Brain pericyte (primary cell): ENCODE data around the gene HS3ST5.
"Not testable (repeated sequence)": the region's sequence is repeated elsewhere in the genome, so short reads cannot be mapped to it uniquely, and the experiment has no call there.

Experiments used
- DNase-seq: peaks from one replicate; pipeline ENCODE4 v3.0.0-alpha.2; 2012; ENCODE audit warnings: low read depth, low spot score

The HS3ST5 gene

DNA sequence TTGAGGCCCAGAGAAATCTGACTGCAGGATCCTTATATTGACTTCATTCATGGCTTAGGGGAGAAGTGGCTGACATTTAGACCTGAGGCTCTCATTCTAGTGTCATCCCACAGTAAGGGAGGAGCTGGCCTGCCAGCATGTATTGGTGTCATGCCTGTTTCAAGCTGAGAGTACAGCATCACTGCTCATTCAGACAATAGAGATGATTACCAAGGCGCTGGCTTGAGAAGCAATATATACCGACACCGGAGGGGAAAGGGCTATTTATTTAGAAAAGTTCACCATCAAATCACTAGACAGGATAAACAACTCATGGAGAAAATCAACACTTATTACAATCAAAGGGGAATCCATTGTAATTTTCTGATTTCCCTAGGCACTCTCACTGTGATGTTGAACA lies 287.5 kb downstream of the HS3ST5 start:
- no peak for DNase-seq

DNA sequence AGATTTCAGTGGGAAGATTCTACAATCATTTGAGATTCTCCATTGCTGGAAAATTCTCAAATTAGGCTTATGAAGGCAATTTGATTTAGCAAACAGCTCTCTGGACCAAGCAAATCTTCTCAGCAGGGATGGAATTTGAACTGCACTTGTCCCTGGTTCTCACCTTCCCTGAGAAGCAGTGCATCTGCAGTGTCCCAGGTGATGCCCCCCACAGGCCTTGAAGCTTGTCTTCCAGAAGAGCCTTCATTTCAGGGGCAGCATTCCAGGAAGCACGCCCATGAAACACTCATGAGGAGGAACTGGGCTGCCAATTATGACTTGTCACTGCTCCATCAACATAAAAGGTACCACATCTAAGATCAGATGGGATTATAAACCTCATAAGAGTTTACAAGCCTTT lies 289.0 kb downstream of the HS3ST5 start:
- DNase-seq: no peak

DNA sequence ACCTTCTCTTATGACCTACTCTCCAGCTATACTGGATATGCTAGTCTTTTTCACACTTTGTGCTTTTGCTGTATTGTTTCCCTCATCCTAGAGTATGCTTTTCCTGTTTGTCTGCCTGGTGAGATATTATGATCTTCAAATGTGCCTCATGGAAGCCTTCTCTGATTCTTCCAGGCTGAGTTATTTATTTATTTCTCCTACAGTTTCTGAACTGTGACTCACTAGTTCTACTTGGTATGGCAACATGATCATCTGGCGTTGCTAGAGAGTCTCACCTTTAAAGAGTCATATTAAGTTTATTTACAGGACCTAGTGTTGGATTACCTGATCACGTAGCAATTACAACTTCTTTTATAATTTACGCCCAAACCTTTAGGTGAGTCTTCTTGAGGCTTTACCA lies 290.7 kb downstream of the HS3ST5 start:
- DNase-seq: no peak

DNA sequence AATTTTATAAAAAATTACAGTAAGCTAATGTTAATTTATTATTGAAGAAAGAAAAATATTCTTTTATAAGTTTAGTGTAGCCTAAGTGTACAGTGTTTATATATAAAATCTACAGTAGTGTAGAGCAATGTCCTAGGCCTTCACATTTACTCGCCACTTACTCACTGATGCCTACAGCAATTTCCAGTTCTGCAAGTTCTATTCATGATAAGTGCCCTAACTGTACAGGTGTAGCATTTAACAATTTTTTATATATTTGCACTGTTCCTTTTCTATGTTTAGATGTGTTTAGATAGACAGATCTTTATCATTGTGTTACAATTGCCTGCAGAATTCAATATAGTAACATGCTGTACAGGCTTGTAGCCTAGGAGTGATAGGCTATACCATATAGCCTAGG lies 291.8 kb downstream of the HS3ST5 start:
- no peak for DNase-seq

DNA sequence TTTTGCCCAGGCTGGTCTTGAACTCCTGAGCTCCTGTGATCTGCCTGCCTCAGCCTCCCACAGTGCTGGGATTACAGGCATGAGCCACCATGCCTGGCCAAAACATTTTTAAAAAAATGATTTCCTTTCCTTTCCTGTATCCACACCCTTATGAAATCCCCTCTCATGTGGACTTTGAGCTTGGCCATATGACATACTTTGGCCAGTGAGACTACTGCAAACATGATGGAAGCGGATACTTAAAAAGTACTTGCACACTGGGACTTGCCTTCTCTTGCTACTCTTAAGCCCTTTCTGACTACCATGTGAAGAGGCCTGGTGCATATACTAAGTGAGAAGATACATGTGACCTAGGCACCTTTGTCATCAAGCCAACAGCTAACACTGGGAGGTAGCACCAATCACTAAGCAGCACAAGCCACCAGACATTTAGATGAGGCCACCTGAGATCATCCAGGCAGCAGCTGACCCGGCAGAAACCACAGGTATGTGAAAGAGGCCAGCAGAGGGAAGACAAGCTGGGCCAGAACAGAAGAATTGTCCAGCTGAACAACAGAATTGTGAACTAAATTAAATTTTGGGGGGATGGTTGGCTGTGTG lies 293.4 kb downstream of the HS3ST5 start:
- DNase-seq: no peak

DNA sequence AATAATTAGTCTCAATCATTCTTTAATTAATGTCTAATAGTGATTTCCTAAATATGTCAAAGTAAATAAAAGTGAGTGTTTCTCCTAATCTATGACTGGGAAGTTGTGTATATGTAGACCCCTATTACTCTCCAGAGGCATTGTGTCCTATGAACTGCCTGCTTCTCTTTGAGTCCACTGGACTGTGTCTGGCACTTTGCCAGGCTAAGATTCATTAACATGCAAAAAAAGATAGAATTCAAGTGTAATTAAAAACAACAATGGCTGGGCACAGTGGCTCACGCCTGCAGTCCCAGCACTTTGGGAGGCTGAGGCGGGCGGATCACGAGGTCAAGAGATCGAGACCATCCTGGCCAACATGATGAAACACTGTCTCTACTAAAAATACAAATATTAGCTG lies 298.3 kb downstream of the HS3ST5 start:
- not testable (repeated sequence) for DNase-seq

DNA sequence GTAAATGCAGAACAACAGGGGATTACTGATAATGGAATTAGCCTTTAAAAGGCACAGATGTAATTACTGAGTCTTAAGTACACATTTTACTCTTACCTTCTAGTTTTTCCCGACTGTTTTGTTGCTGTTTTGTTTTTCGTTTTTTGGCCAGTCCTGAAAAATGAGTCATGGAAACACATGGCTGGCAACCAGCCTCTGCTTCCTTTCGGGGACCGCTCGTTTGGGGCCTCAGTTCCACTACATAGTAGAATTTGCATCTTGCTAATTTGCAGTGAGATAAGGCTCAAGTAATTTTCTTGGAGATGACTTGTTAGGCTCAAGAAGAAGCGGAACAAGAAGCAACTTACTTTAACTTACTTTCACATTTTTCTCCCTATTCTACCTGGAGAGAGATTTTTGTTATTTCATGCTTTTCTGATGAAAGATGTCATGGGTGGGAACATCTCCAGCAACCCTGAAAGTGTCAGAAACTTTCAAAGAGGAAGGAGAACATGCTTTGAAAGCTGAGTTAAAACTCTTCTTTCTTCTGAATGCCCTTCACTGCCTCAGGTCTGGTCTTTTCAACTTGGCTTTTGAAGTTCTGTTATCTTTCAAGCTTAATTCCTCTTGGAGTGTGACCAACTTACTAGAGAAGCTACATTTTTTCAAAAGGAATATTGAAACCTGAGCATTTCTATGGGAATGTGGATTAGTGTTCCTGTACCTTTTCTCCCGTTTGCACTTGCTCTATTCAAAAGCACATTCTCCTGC lies 300.4 kb downstream of the HS3ST5 start:
- DNase-seq: no peak

DNA sequence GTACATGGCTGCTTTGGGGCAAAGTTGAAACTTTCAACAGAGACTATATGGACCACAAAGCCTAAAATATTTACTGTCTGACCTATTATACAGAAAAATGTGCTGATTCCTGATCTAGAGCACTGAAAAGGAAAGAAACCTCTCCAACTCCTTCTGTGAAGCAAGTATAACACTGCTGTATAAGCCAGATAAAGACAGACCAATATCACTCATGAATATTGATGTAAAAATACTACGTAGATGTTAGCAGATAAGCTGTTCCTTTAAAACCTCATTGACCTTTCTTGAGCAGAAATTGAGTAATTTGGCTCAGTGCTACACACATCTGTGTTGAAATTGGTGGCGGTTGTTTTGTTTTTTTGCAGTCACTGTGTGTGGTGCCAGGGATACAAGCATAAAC lies 302.0 kb downstream of the HS3ST5 start:
- DNase-seq: no peak

DNA sequence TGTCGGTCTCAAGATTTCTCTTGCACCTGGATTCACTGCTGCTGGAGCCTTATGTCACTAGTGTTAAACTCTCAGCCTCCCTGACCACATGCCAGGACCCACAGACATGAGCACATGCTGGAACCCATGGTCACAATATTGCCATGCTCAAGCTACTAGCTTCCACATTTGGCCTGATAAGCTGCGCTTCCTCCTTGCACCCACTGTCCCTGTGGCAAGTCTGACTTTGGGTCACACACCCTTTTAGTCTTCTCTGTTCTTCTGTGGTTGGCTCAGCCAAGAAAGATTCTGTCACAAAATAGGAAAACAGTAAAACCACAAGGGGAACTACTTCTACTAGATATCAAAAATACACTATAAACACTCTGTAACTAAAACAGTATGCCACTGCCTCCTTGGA lies 303.0 kb downstream of the HS3ST5 start:
- DNase-seq: no peak

DNA sequence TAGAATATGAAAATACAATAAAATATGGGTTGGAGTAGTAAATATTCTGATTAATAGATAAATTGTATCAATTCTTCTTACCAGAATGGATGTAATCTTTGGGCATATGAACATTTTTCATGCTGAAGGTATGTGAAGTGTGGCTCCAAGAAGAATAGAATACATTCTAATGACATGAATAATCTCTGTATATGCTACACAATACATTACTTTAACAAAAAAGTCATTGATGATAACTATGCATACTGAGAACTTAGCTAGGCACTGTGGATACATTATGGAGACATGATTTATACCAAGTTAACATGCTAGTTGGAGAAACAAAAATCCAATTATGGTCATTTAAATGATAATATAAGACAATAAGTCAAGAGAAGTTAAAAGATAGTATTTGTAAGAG lies 309.2 kb downstream of the HS3ST5 start:
- DNase-seq: no peak

DNA sequence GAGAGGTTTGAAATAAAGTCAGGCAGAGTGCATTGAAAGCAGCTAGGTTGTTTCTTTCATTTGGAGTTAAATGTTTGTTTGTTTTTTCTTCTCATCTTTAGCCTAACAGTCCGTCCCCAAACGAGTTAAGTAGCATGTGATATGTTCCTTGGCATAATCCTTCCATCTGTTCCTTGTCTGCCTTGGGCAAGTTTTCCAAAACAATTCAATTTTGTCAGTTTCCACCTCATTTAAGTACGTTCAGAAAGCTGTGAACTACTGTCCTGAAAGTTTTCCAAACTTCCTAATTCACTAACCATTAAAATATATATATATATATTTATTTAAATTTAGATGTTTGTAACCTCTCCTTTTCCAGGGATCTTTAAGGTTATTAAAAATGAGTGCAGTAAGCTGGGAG lies 310.1 kb downstream of the HS3ST5 start:
- no peak for DNase-seq

DNA sequence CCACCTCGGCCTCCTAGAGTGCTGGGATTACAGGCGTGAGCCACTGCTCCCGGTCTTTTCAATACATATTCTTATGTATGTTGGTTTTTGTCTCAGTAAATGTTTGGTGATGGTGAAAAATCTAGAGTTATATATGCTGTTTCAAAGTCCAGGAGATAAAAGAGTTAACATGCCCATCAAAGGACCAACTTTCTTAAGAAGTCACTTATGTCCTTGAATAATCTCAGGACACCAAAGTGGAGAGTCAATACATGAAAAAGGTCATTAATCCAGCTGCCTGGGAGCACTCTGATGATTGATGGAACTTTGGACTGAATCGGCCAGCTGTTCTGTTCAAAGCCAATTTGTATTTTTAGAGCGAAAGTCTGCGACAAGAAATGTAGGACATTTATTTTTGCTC lies 312.1 kb downstream of the HS3ST5 start:
- DNase-seq: no peak

DNA sequence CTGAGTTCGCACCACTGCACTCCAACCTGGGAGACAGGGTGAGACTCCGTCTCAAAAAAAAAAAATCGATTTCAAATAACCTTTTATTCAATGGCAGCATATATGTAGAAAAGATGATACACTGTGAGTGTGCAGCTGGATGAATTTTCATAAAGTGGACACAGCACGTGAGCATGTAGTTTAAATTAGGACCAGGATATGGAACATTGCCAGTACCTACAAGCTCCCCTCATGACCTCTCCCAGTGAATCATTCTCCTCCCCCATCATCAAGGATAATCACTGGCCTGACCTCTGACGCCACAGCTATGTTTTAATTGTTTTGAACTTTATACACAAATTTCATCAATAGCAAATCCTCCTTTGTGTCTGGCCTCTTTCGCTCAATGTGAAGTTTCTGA lies 318.1 kb downstream of the HS3ST5 start:
- no peak for DNase-seq

DNA sequence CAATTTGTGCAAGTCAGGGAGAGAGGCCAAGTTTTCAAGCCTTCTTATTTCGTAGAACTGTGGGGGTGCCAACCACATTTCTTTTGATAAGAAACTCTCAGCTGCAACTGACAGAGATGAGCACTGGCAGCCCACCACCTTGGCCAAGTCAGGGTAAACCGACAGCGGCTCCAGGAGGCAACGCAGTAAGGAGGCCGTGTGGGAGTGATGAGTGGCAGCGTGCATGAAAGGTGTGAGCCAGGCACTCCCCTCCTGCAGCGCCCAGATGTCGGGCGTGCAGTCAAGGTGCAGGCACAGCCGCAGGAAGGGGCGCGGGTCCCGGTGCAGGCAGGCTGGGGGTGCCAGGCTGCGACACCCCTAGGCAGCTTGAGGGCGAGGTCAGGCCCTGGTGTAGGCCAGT lies 322.6 kb downstream of the HS3ST5 start:
- DNase-seq: no peak

DNA sequence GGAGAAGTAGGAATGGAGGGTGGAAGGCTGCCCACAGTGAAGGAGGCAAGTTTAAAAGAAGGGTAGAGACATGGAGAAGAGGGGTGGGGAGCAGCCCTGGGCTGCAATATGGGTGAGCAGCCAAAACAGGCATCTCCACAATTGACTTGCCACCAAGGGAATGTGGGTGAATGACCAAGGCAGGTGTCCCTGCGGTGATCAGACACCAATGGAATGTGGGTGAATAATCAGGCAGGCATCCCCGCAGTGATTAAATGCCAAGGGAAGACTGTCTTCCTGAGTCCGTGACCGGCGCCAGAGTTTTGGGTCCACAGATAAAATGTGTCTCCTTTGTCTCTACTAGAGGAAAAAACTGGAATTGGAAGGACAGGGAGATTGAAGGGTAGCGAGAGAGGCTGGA lies 325.7 kb downstream of the HS3ST5 start:
- DNase-seq: not testable (repeated sequence)

DNA sequence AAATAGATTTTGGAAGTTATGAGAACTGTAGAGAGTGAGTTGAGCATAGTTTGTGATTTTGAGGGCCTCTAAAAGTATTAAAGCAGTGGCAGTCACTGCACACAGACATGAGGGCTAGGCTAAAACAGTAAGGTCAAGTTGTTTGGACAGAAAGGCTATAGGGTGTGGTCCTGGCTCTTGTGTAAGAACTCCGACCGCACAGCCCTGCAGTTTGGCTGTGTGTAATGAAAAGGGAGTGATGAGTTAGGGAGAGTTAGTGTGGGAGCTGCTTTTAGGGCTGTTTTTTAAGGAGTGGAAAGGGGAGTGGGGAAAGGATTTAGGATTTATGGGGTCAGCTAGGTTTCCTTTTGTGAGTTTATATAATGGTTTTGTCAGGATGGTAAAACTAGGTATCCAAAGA lies 328.7 kb downstream of the HS3ST5 start:
- not testable (repeated sequence) for DNase-seq

DNA sequence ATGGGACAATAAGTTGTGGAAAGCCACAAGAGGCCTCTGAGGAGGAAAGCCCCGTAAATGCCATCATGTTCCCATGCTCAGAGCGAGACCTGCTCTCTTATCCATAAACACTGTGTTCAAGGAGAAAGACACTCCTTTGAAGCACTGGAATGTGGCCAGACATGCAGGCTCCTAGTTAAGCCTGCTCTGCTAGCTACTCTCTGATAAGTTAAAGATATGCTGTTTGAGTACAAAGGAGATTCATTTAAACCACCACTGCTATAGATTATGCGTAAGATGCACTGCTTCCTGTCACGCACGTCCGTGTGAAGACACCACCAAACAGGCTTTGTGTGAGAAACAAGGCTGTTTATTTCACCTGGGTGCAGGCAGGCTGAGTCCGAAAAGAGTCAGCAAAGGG lies 331.3 kb downstream of the HS3ST5 start:
- DNase-seq: not testable (repeated sequence)

DNA sequence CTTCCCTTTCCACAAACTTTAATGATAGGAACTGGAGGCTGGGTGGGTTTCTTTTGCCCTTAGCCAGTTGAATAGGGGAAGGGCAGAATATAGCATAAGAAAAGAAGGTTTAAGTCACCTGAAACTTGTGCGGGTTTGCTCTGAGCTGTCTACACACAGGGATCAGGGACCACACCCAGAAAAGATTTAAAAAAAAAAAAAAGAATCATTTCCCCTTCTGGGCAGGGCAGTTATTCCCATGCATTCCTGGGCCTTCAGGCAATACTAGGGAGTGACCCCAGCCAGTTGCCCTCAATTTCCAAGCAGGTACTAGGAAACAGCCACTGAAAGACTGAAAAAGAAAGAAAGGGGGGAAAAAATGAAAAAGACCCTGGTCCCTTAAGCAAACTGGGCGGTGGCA lies 332.3 kb downstream of the HS3ST5 start:
- no peak for DNase-seq

DNA sequence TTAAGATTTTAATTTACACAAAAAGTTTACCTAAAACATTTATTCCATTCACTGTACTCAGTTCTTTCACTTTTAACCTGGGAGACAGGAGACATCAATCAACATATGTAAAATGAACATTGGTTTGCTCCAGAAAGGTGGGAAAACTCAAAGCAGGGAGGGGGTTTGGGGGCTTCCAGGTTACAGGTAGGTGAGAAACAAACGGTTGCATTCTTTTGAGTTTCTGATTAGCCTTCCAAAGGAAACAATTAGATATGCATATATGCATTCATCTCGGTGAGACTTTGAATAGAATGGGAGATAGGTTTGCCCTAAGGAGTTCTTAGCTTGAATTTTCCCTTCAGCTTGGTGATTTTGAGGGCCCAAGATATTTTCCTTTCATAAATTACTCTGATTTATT lies 333.6 kb downstream of the HS3ST5 start:
- DNase-seq: no peak

DNA sequence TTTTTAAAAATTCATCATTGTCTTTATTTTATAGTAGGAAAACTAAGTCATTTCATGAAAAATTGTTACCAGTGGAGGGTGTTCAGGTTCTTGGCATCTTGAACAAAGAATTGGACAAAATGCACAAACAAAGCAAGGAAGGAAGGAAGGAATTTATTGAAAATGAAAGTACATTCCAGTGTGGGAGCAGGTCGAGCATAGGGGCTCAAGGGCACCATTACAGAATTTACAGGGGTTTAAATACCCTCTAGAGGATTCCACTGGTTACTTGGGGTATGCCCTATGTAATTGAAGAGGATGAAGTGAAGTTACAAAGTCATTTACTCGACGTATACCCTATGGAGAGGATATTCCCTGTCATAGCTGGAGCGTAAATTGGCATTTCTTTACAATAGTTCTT lies 334.5 kb downstream of the HS3ST5 start:
- no peak for DNase-seq

DNA sequence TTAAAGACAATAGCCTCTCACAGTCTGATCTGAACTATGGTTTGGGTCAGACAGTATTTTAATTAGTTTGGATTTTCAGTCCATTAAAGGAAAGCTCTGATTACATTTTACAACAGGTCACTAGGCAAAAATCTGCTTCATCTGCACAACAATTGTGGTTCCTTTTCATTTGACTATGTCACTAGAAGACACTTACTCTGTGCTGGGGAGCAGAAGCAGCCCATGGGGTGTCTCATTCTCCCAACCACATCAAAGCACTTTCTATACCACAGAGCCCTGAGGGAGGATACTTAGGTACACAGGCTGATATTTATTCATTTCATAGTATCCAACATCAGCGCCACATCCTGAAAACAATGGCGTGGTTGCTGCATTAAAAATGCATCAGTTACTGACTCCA lies 335.3 kb downstream of the HS3ST5 start:
- DNase-seq: no peak
